K562 (cell line): Measurements from ENCODE around the gene ARHGEF26. TPM values are rescaled to one million over a fixed set of nuclear protein-coding genes. Genes with fewer than 3 reads are reported as not detected.

Experiments
- ATAC-seq: fragments of 200-7000 bp; cut with Tn5 transposase; 3 replicates; pipeline ENCODE4 v1.9.1; 2020; ENCODE audit warnings: moderate library complexity
- BruUV-seq: library from RNA; stranded (reverse); fragments of 400-500 nt; replicated peaks from 2 replicates; lab custom pipeline; 2021; lab: Mats Ljungman, UMichigan
- CTCF ChIA-PET: fragments of 300-600 bp; formaldehyde crosslinking; extraction: SDS; loops from one replicate; lab custom pipeline; 2021; ENCODE audit warnings: low intra/inter-chr PET ratio; lab: Yijun Ruan, JAX
- POLR2A ChIA-PET: fragments of 300-600, 350-650 bp; sonication (Branson Sonifier 250); formaldehyde crosslinking; extraction: SDS; loops from one replicate; lab custom pipeline; 2021; ENCODE audit warnings: antibody characterized with exemption, inconsistent platforms; lab: Yijun Ruan, JAX
- DNase-seq, 4 experiments: peaks; one replicate each; pipeline versions ENCODE4 v3.0.0 to v3.0.0-alpha.2; 2011 to 2018; ENCODE audit warnings: low spot score in 3 of 4, mixed read lengths in 3 of 4; ENCODE audit errors: extremely low read depth in 1 of 4
- FAIRE-seq: peaks from 2 replicates; lab custom pipeline; 2011; peaks lifted over from hg19 to GRCh38; lab: Jason Lieb, UNC
- H2AFZ ChIP-seq: 2 replicates; pipeline ENCODE4 v1.6.0; 2011; ENCODE audit warnings: low read depth, low read length, control low read depth, inconsistent platforms
- H3K27ac ChIP-seq: fragments of 200-600 bp; 3 replicates; pipeline ENCODE4 v1.8.0; 2011; ENCODE audit warnings: low read depth, mild to moderate bottlenecking, control low read depth, inconsistent platforms, low read length, moderate library complexity, mixed read lengths; ENCODE audit errors: extremely low read depth
- H3K27me3 ChIP-seq, 2 experiments: fragments of 300-600 bp in 1 of 2; 2 replicates in 1 of 2; 3 replicates in 1 of 2; pipeline versions ENCODE4 v1.6.0 to v1.8.0; 2011; ENCODE audit warnings: inconsistent platforms in 2 of 2, low read length in 2 of 2, mild to moderate bottlenecking in 1 of 2, mixed read lengths in 1 of 2, moderate library complexity in 1 of 2; ENCODE audit not compliant: control insufficient read depth in 2 of 2, insufficient read depth in 2 of 2
- H3K36me3 ChIP-seq: fragments of 300-600 bp; 3 replicates; pipeline ENCODE4 v1.8.0; 2011; ENCODE audit warnings: mild to moderate bottlenecking, low read length, inconsistent platforms; ENCODE audit not compliant: control insufficient read depth, insufficient read depth
- H3K4me1 ChIP-seq, 2 experiments: fragments of 200-600 bp in 1 of 2; replicated peaks in 1 of 2; 2 replicates in 1 of 2; 3 replicates in 1 of 2; pipeline versions ENCODE4 v1.5.1 to v1.8.0; 2011; ENCODE audit warnings: inconsistent platforms in 2 of 2, low read length in 2 of 2, mild to moderate bottlenecking in 1 of 2, mixed read lengths in 1 of 2, moderate library complexity in 1 of 2; ENCODE audit not compliant: control insufficient read depth in 2 of 2, insufficient read depth in 2 of 2
- H3K4me2 ChIP-seq: 2 replicates; pipeline ENCODE4 v1.6.1; 2011; ENCODE audit warnings: low read length, control low read depth, inconsistent platforms, mixed read lengths; ENCODE audit not compliant: insufficient read depth
- H3K4me3 ChIP-seq: fragments of 200-600 bp; sonication (generic), shearing (Covaris generic); 2 replicates; pipeline ENCODE4 v1.5.1; 2016; ENCODE audit warnings: control low read depth, inconsistent platforms
- H3K79me2 ChIP-seq: fragments of 200-600 bp; 3 replicates; pipeline ENCODE4 v1.8.0; 2011; ENCODE audit warnings: low read length, inconsistent platforms; ENCODE audit not compliant: control insufficient read depth, insufficient read depth
- H3K9ac ChIP-seq, 2 experiments: 2 replicates each; pipeline versions ENCODE4 v1.6.0 to v1.6.1; 2011; ENCODE audit warnings: low read depth in 2 of 2, low read length in 2 of 2, control low read depth in 1 of 2, inconsistent platforms in 1 of 2, mild to moderate bottlenecking in 1 of 2, mixed read lengths in 1 of 2; ENCODE audit not compliant: insufficient read depth in 1 of 2
- H3K9me1 ChIP-seq: one replicate; pipeline ENCODE4 v1.6.0; 2011; ENCODE audit warnings: inconsistent platforms, mild to moderate bottlenecking, low read length, moderate library complexity; ENCODE audit not compliant: control insufficient read depth, insufficient read depth
- H3K9me3 ChIP-seq: replicated peaks from 2 replicates; pipeline ENCODE4 v1.5.1; 2011; ENCODE audit warnings: low read depth, low read length, inconsistent platforms; ENCODE audit not compliant: control insufficient read depth, insufficient read depth
- H4K20me1 ChIP-seq: replicated peaks from 2 replicates; pipeline ENCODE4 v1.6.1; 2011; ENCODE audit warnings: low read length, inconsistent platforms, mixed read lengths; ENCODE audit not compliant: control insufficient read depth, insufficient read depth
- ARID4B ChIP-seq: sonication (generic); formaldehyde crosslinking; IDR thresholded peaks from 2 replicates; pipeline ENCODE4 v1.8.0; 2022; ENCODE audit warnings: mild to moderate bottlenecking, missing genetic modification reagents
- ESRRA ChIP-seq: fragments of 450-650 bp; IDR thresholded peaks from 2 replicates; pipeline ENCODE4 v1.6.1; 2014; ENCODE audit warnings: low read depth, mild to moderate bottlenecking, moderate library complexity, borderline replicate concordance
- FOXA1 ChIP-seq: fragments of 450-650 bp; IDR thresholded peaks from 2 replicates; pipeline ENCODE4 v1.6.1; 2016; ENCODE audit warnings: mild to moderate bottlenecking, borderline replicate concordance
- WGBS: fragments of 100-300 bp; shearing (Covaris generic); methylation state at CpG from one replicate; pipeline ENCODE4 v1.1.6; 2016; ENCODE audit warnings: low coverage, mixed read lengths; ENCODE audit not compliant: insufficient coverage; ENCODE audit errors: missing lambda C conversion rate; 5-methylcytosine and 5-hydroxymethylcytosine counted together
- in situ Hi-C: fragments of 300-500 bp; cut with MboI; formaldehyde crosslinking; loops from 4 replicates; pipeline ENCODE4 v1.15.0; 2018; ENCODE audit warnings: inconsistent platforms, mixed read lengths
- intact Hi-C: fragments of 100-400 bp; cut with micrococcal nuclease; formaldehyde crosslinking; loops from 2 replicates; pipeline ENCODE4 v1.14.2; 2022
- polyA plus RNA-seq, 8 experiments: library from polyadenylated mRNA; depleted of rRNA in 4 of 8; stranded (reverse) in 5 of 8; unstranded in 3 of 8; fragments of >200 nt; fragmentation: Nextera tagmentation in 2 of 8; fragmentation: Illumina TruSeq in 1 of 8; extraction: Ambion mirVana in 2 of 8; extraction: Trizol in 1 of 8; gene quantifications; 2 replicates each; pipeline versions ENCODE4 v1.2.1 to v1.2.3, GENCODE V29; 2011 to 2014; ENCODE audit warnings: inconsistent platforms in 1 of 8, missing spikeins in 1 of 8
- total RNA-seq, 7 experiments: library from RNA; depleted of rRNA in 6 of 7; stranded (reverse); fragments of >200 nt in 6 of 7; fragmentation: Illumina TruSeq in 2 of 7; extraction: Trizol in 2 of 7; gene quantifications; 2 replicates each; pipeline versions ENCODE4 v1.2.1 to v1.2.3, GENCODE V29; 2011 to 2021; ENCODE audit warnings: low replicate concordance in 1 of 7

Gene ARHGEF26
- total and polyA plus RNA-seq, 9 of the 15 experiments (the other 6 are each of a cell fraction or from before 2014, with no cell fraction given), result 0.01 to 0.11 (median 0.04) TPM; not detected in 2

- in situ Hi-C loops, result no loop called here
- no peak for DNase-seq
These were observed 76.6 kb downstream of the ARHGEF26 start for GRCh38 chr3:154197751-154198150.

More at GRCh38 chr3:154197751-154198150, 76.6 kb downstream of the ARHGEF26 start:
- Histone ChIP-seq H3K4me2 (no peak overlapping the region), H3K79me2 (no peaks in the 10 kb centered on the region), H2AFZ (no peak overlapping the region), H3K4me3 (no peak overlapping the region), H4K20me1 (no peaks in the 10 kb centered on the region), H3K36me3 (no peaks in the 10 kb centered on the region), H3K9ac (no peak overlapping the region), H3K27ac (no peak overlapping the region), H3K9me1 (no peaks in the 10 kb centered on the region), H3K4me1 (no peaks in the 10 kb centered on the region), H3K27me3 (no peaks in the 10 kb centered on the region), H3K9me3 (no peaks in the 10 kb centered on the region)
- 3% methylated on average over 4 of the region's 4 CpGs for WGBS
- ChIA-PET CTCF (no interaction called here), POLR2A (no interaction called here)
- BruUV-seq, result no TSS peak
- intact Hi-C loops, result no loop called here
- no peak for FAIRE-seq
- TF ChIP-seq ESRRA, result no peak
- no peak for TF ChIP-seq FOXA1
- TF ChIP-seq ARID4B, result no peak
- ATAC-seq, result no peak
